ENCODE data around the gene CCL15.

The CCL15 gene

GRCh38 chr17:36001110-36001771 is at the start of gene CCL15:
TSS of gene CCL15 (minus strand) at chr17:36001553. CDS start at chr17:36001492, 61 bp downstream.
- no peak within 1 kb of the TSS for H3K27ac ChIP-seq
- no peak for DNase-seq (ENCODE audit: low spot score)
- TF ChIP-seq CTCF (IDR thresholded peaks at IDR 0.05): no peak
- H3K4me3 ChIP-seq: no peak within 1 kb of the TSS

GRCh38 chr17:36049643-36050042 is 48.3 kb upstream of the CCL15 start:
- DNase-seq (ENCODE audit: low spot score): no peak
- no peak for TF ChIP-seq CTCF (IDR thresholded peaks at IDR 0.05)
- H3K4me3 ChIP-seq: no peak overlapping the region
- no peak overlapping the region for H3K27ac ChIP-seq

GRCh38 chr17:36048066-36048465 is 46.7 kb upstream of the CCL15 start:
- Histone ChIP-seq H3K27ac (no peak overlapping the region), H3K4me3 (no peak overlapping the region)
- DNase-seq (ENCODE audit: low spot score): no peak
- TF ChIP-seq CTCF (IDR thresholded peaks at IDR 0.05): no peak

- H3K4me3 ChIP-seq: no peak overlapping the region
- TF ChIP-seq CTCF (IDR thresholded peaks at IDR 0.05): no peak
- no peak overlapping the region for H3K27ac ChIP-seq
- no peak for DNase-seq (ENCODE audit: low spot score)
Measured at GRCh38 chr17:36036235-36036634, 34.9 kb upstream of the CCL15 start.

- no peak overlapping the region for H3K27ac ChIP-seq
- H3K4me3 ChIP-seq: no peak overlapping the region
- TF ChIP-seq CTCF (IDR thresholded peaks at IDR 0.05): no peak
- DNase-seq (ENCODE audit: low spot score): no peak
Measured at GRCh38 chr17:36034127-36034526, 32.8 kb upstream of the CCL15 start.

- no peak for DNase-seq (ENCODE audit: low spot score)
- no peak overlapping the region for H3K4me3 ChIP-seq
- no peak for TF ChIP-seq CTCF (IDR thresholded peaks at IDR 0.05)
- H3K27ac ChIP-seq: no peak overlapping the region
Measured at GRCh38 chr17:36030956-36031355, 29.6 kb upstream of the CCL15 start.

GRCh38 chr17:36027761-36028160 is 26.4 kb upstream of the CCL15 start:
- DNase-seq (ENCODE audit: low spot score): no peak
- no peak for TF ChIP-seq CTCF (IDR thresholded peaks at IDR 0.05)
- Histone ChIP-seq H3K27ac (no peak overlapping the region), H3K4me3 (no peak overlapping the region)
